ENCODE measurements around the gene MLEC. TPM values are rescaled to one million over a fixed set of nuclear protein-coding genes. Genes with fewer than 3 reads are reported as not detected.

MLEC gene
- total and polyA plus RNA-seq, 5 donors from 2014 or later: 28.2 to 61.4 (median 42.3) TPM

- Histone ChIP-seq H3K4me1 (ENCODE audit: control insufficient read depth, insufficient read depth, low read length, poor library complexity, severe bottlenecking) (peaks cover 7% of the 10 kb centered on the region), H3K36me3 (ENCODE audit: control insufficient read depth, insufficient read depth, low read length) (no peaks in the 10 kb centered on the region), H3K9me3 (ENCODE audit: control insufficient read depth in 2 of 2, low read length in 2 of 2) (no peaks in the 10 kb centered on the region), H3K27ac (ENCODE audit: insufficient read depth, low read length, poor library complexity, severe bottlenecking) (no peak overlapping the region), H3K4me3 (ENCODE audit: low read depth, low read length) (no peak overlapping the region), H3K27me3 (ENCODE audit: control insufficient read depth, insufficient read depth, low read length) (no peaks in the 10 kb centered on the region)
- H3K27me3 Mint-ChIP-seq: peaks cover 22% of the 10 kb centered on the region
- H3K4me3 Mint-ChIP-seq: no peak overlapping the region
- peaks cover 0 to 6% (median 3%) of the 10 kb centered on the region in 4 donors for H3K4me1 Mint-ChIP-seq
- ATAC-seq (ENCODE audit: low read depth in 2 of 2): no peak
- peak in 1 of 3 donors; percentile 44 for DNase-seq
- peak overlapping the region in 1 of 3 donors; percentile 60 for H3K27ac Mint-ChIP-seq
- no peaks in the 10 kb centered on the region for H3K36me3 Mint-ChIP-seq
- peaks cover 0 to 3% (median 0%) of the 10 kb centered on the region in 7 donors for H3K9me3 Mint-ChIP-seq
Measured at GRCh38 chr12:120678572-120678971, 8.4 kb upstream of the MLEC start.

GRCh38 chr12:120680165-120680738 is 6.7 kb upstream of the MLEC start:
- DNase-seq (no peak), ATAC-seq (ENCODE audit: low read depth in 2 of 2) (no peak)
- no peak overlapping the region for H3K27ac Mint-ChIP-seq
- no peak overlapping the region for H3K27ac ChIP-seq (ENCODE audit: insufficient read depth, low read length, poor library complexity, severe bottlenecking)
- no peaks in the 10 kb centered on the region for H3K9me3 Mint-ChIP-seq
- no peaks in the 10 kb centered on the region for H3K9me3 ChIP-seq (ENCODE audit: control insufficient read depth in 2 of 2, low read length in 2 of 2)
- no peaks in the 10 kb centered on the region for H3K27me3 ChIP-seq (ENCODE audit: control insufficient read depth, insufficient read depth, low read length)
- H3K36me3 Mint-ChIP-seq: no peaks in the 10 kb centered on the region
- H3K4me3 Mint-ChIP-seq: no peak overlapping the region
- H3K27me3 Mint-ChIP-seq: peaks cover 15% of the 10 kb centered on the region
- no peaks in the 10 kb centered on the region for H3K36me3 ChIP-seq (ENCODE audit: control insufficient read depth, insufficient read depth, low read length)
- H3K4me1 Mint-ChIP-seq: peaks cover 0 to 7% (median 3%) of the 10 kb centered on the region in 4 donors
- peaks cover 7% of the 10 kb centered on the region for H3K4me1 ChIP-seq (ENCODE audit: control insufficient read depth, insufficient read depth, low read length, poor library complexity, severe bottlenecking)
- no peak overlapping the region for H3K4me3 ChIP-seq (ENCODE audit: low read depth, low read length)

GRCh38 chr12:120684523-120684932 is 2.4 kb upstream of the MLEC start:
- DNase-seq: peak in 1 of 3 donors; percentile 21
- peak overlapping the region in 2 of 3 donors; percentile 20 to 35 for H3K27ac Mint-ChIP-seq
- H3K9me3 ChIP-seq (ENCODE audit: control insufficient read depth in 2 of 2, low read length in 2 of 2): no peaks in the 10 kb centered on the region
- H3K27me3 Mint-ChIP-seq: peaks cover 7% of the 10 kb centered on the region
- no peak for ATAC-seq (ENCODE audit: low read depth in 2 of 2)
- H3K36me3 ChIP-seq (ENCODE audit: control insufficient read depth, insufficient read depth, low read length): no peaks in the 10 kb centered on the region
- no peaks in the 10 kb centered on the region for H3K36me3 Mint-ChIP-seq
- H3K27ac ChIP-seq (ENCODE audit: insufficient read depth, low read length, poor library complexity, severe bottlenecking): no peak overlapping the region
- H3K27me3 ChIP-seq (ENCODE audit: control insufficient read depth, insufficient read depth, low read length): no peaks in the 10 kb centered on the region
- H3K4me1 Mint-ChIP-seq: peaks cover 4 to 26% (median 21%) of the 10 kb centered on the region in 4 donors
- peak overlapping the region in 1 of 4 donors; percentile 73 for H3K4me3 Mint-ChIP-seq
- H3K4me3 ChIP-seq (ENCODE audit: low read depth, low read length): no peak overlapping the region
- no peaks in the 10 kb centered on the region for H3K9me3 Mint-ChIP-seq
- peaks cover 25% of the 10 kb centered on the region for H3K4me1 ChIP-seq (ENCODE audit: control insufficient read depth, insufficient read depth, low read length, poor library complexity, severe bottlenecking)

- H3K4me3 ChIP-seq (ENCODE audit: low read depth, low read length): peak overlapping the region; percentile 80
- Mint-ChIP-seq H3K36me3 (no peaks in the 10 kb centered on the region), H3K27me3 (peaks cover 7% of the 10 kb centered on the region), H3K4me3 (peak overlapping the region; percentile 31 to 99 (median 96)), H3K9me3 (no peaks in the 10 kb centered on the region), H3K4me1 (peaks cover 4 to 33% (median 27%) of the 10 kb centered on the region in 4 donors), H3K27ac (peak overlapping the region in 1 of 3 donors; percentile 35)
- no peak for DNase-seq
- peak overlapping the region; percentile 8 for H3K27ac ChIP-seq (ENCODE audit: insufficient read depth, low read length, poor library complexity, severe bottlenecking)
- H3K9me3 ChIP-seq (ENCODE audit: control insufficient read depth in 2 of 2, low read length in 2 of 2): no peaks in the 10 kb centered on the region
- no peaks in the 10 kb centered on the region for H3K36me3 ChIP-seq (ENCODE audit: control insufficient read depth, insufficient read depth, low read length)
- H3K4me1 ChIP-seq (ENCODE audit: control insufficient read depth, insufficient read depth, low read length, poor library complexity, severe bottlenecking): peaks cover 26% of the 10 kb centered on the region
- no peaks in the 10 kb centered on the region for H3K27me3 ChIP-seq (ENCODE audit: control insufficient read depth, insufficient read depth, low read length)
- ATAC-seq (ENCODE audit: low read depth in 2 of 2): no peak
Measured at GRCh38 chr12:120685522-120685921, 1.4 kb upstream of the MLEC start.

DNA sequence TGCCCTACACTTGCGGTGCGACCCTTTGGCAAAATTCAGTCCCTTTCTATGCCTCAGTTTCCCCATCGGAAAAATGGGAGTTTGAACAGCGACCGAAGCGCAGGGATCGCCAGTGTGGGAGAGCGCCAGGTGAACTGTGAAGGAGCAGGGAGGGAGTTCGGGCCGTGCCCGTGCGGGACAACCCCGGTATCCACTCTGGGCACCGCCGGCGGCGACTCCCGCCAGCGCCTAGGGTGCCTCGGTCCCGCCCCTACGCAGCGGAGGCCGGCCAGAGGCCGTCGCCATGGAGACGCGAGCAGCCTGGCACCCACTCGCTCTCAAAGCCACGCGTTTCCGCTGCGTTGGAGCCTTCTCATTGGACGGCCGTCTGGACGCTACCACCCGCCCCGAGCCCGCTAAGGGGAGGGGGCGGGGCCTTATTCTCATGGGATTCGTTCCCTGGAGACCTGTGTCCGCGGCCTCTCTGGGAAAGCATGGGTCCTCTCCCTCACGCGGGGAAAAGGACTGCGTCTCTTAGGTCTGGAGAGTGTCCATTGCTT is 729 bp upstream of the MLEC start:
- Mint-ChIP-seq H3K9me3 (no peaks in the 10 kb centered on the region), H3K4me3 (peak overlapping the region; percentile 94 to 99 (median 98)), H3K36me3 (no peaks in the 10 kb centered on the region), H3K27me3 (peaks cover 7% of the 10 kb centered on the region), H3K4me1 (peaks cover 4 to 38% (median 29%) of the 10 kb centered on the region in 4 donors), H3K27ac (peak overlapping the region; percentile 77 to 96 (median 94))
- Histone ChIP-seq H3K27ac (ENCODE audit: insufficient read depth, low read length, poor library complexity, severe bottlenecking) (peak overlapping the region; percentile 89), H3K4me3 (ENCODE audit: low read depth, low read length) (peak overlapping the region; percentile 80), H3K9me3 (ENCODE audit: control insufficient read depth in 2 of 2, low read length in 2 of 2) (no peaks in the 10 kb centered on the region), H3K27me3 (ENCODE audit: control insufficient read depth, insufficient read depth, low read length) (no peaks in the 10 kb centered on the region), H3K4me1 (ENCODE audit: control insufficient read depth, insufficient read depth, low read length, poor library complexity, severe bottlenecking) (peaks cover 26% of the 10 kb centered on the region), H3K36me3 (ENCODE audit: control insufficient read depth, insufficient read depth, low read length) (no peaks in the 10 kb centered on the region)
- ATAC-seq (ENCODE audit: low read depth in 2 of 2) (peak; percentile 75 to 77), DNase-seq (peak; percentile 96 to 99 (median 97))

- no peaks in the 10 kb centered on the region for H3K36me3 ChIP-seq (ENCODE audit: control insufficient read depth, insufficient read depth, low read length)
- no peaks in the 10 kb centered on the region for H3K9me3 ChIP-seq (ENCODE audit: control insufficient read depth in 2 of 2, low read length in 2 of 2)
- peak overlapping the region; percentile 89 for H3K27ac ChIP-seq (ENCODE audit: insufficient read depth, low read length, poor library complexity, severe bottlenecking)
- Mint-ChIP-seq H3K4me1 (peaks cover 4 to 51% (median 37%) of the 10 kb centered on the region in 4 donors), H3K4me3 (peak overlapping the region; percentile 83 to 96 (median 90)), H3K9me3 (no peaks in the 10 kb centered on the region), H3K27ac (peak overlapping the region; percentile 14 to 86 (median 81)), H3K36me3 (peaks cover 5% of the 10 kb centered on the region), H3K27me3 (peaks cover 7% of the 10 kb centered on the region)
- DNase-seq (peak in 2 of 3 donors; percentile 23 to 53), ATAC-seq (ENCODE audit: low read depth in 2 of 2) (no peak)
- peaks cover 26% of the 10 kb centered on the region for H3K4me1 ChIP-seq (ENCODE audit: control insufficient read depth, insufficient read depth, low read length, poor library complexity, severe bottlenecking)
- peak overlapping the region; percentile 84 for H3K4me3 ChIP-seq (ENCODE audit: low read depth, low read length)
- no peaks in the 10 kb centered on the region for H3K27me3 ChIP-seq (ENCODE audit: control insufficient read depth, insufficient read depth, low read length)
Measured at GRCh38 chr12:120687578-120688289, 785 bp downstream of the MLEC start.

- Mint-ChIP-seq H3K4me3 (peak overlapping the region; percentile 83 to 96 (median 90)), H3K36me3 (peaks cover 9% of the 10 kb centered on the region), H3K4me1 (peaks cover 4 to 58% (median 40%) of the 10 kb centered on the region in 4 donors), H3K27ac (peak overlapping the region in 2 of 3 donors; percentile 81 to 86), H3K27me3 (peaks cover 7% of the 10 kb centered on the region), H3K9me3 (no peaks in the 10 kb centered on the region)
- DNase-seq (peak in 1 of 3 donors; percentile 30), ATAC-seq (ENCODE audit: low read depth in 2 of 2) (no peak)
- no peak overlapping the region for H3K27ac ChIP-seq (ENCODE audit: insufficient read depth, low read length, poor library complexity, severe bottlenecking)
- no peaks in the 10 kb centered on the region for H3K9me3 ChIP-seq (ENCODE audit: control insufficient read depth in 2 of 2, low read length in 2 of 2)
- peaks cover 4% of the 10 kb centered on the region for H3K36me3 ChIP-seq (ENCODE audit: control insufficient read depth, insufficient read depth, low read length)
- peaks cover 26% of the 10 kb centered on the region for H3K4me1 ChIP-seq (ENCODE audit: control insufficient read depth, insufficient read depth, low read length, poor library complexity, severe bottlenecking)
- no peaks in the 10 kb centered on the region for H3K27me3 ChIP-seq (ENCODE audit: control insufficient read depth, insufficient read depth, low read length)
- H3K4me3 ChIP-seq (ENCODE audit: low read depth, low read length): peak overlapping the region; percentile 84
Measured at GRCh38 chr12:120688527-120689071, 1.6 kb downstream of the MLEC start.

Data from CD4-positive, CD25-positive, alpha-beta regulatory T cell (primary cell).